ENCODE results near the gene SLC48A1. TPM values are rescaled to one million over a fixed set of nuclear protein-coding genes. Genes with fewer than 3 reads are reported as not detected.

SLC48A1 gene
- total RNA-seq: 15.9 and 23.2 TPM in 2 replicates

DNA sequence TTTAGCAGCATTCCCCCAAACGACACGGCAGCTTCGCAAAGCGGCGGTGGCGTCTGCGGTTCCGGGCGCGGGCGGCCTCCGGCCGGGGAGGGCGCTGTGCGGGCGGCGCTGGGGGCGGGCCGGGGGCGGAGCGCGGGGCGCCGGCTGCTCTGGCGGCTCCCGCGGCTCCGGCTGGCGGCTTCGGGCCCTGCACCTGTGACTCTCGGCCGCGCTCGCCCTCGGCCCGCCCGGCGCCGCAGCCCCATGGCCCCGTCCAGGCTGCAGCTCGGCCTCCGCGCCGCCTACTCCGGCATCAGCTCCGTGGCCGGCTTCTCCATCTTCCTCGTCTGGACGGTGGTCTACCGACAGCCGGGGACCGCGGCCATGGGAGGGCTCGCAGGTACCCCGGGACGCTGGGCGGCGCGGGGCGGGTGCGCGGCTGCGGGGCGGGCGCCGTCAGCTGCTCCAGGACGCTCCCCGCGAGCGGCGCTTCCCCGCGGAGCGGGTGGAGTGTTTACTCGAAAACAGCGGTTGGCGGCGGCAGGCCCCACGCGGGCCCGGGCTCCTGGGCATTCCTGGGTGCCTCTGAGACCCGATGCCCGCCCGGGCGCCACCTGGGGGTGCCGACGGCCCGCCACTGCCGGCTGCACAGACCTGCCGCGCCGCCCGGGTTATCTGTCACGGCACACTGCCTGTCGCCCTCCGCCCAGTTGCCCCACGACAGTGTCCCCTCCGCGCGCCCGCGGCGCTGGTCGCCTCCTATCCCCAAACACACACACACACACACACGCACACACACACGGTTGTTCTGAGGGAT lies at the start of gene SLC48A1:
SLC48A1 (plus strand) TSS at position 177 of the 796 bp plus-strand sequence; CDS start at position 244, 67 bp downstream.

DNA sequence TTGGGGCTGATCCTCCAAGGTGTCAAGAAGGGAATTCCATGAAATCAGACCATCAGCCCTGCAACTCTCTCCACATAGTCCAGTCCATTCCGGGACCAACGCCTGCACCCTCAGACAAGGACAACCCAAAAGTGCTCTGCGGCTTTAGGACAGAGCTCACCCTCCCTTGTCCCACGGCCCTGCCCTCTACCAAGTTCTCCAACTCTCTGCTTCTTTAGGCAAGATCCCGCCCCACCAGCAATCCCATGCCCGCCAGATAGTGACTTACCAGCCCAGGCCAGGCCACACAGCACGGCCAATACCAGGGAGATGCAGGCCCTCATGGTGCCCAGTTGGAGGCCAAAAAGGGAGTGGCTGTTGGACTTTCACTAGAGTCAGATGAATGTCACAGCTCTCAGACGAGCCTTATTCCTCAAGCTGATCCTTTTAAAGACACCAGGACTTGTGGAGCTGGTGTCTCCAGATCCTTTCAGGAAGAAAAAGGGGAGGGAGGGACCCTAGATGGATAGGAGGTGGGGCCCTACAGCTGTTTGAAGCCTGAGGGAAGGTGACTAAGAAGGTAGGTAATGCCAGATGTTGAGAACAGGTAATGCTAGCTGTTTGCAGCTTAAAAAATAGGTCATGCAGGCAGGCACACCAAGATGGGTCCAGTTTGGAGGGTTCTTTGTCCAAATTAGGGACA lies 47.8 kb upstream of the SLC48A1 start, which contains the start of gene ENDOU:
ENDOU (minus strand) TSS at position 400 of the 682 bp plus-strand sequence; CDS start at position 323, 77 bp downstream.

DNA sequence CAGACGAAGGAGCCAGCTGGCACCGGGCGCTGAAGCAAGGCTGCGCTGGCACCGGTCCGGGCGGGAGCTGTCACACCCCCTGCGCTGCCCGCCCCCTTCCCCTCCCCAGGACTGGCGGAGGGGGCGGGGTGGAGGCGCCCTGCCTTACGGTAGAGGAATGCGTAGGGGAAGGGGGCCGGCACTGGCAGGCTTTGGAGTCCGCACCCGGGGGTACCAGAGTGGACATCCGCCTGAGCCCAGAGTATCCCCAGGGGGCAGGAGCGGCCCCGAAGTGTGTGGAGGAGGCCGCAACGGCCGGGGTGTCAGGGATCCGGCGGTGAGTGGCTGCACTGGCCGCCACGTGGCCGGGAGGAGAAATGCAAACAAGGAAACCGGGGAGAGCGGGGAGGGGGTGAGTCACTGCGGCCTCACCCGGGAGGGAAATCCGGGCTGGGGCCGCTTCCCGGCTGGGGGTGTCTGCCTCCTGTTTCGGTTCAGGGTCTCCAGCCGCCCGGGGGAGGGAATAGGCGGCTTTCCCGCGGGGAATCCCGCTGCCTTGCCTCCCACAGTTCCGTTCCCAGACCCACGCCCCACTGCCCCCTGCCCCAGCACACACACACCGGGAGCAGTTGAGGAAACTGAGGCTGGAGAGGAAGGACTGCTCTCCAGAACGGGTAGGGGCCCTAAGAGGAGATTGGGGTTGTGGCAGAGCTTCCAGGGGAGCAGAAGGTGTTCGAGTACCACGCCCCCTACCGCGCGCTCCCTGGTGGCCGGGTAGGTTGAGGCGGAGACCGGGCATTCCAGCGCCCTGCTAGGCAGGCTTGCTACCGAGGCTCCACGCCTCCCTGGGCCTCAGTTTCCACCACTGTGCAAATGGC lies 14.0 kb upstream of the SLC48A1 start, which contains the start of gene RAPGEF3:
RAPGEF3 (minus strand) TSS at position 47 of the 857 bp plus-strand sequence. CDS start 324 bp downstream, outside the sequence.

DNA sequence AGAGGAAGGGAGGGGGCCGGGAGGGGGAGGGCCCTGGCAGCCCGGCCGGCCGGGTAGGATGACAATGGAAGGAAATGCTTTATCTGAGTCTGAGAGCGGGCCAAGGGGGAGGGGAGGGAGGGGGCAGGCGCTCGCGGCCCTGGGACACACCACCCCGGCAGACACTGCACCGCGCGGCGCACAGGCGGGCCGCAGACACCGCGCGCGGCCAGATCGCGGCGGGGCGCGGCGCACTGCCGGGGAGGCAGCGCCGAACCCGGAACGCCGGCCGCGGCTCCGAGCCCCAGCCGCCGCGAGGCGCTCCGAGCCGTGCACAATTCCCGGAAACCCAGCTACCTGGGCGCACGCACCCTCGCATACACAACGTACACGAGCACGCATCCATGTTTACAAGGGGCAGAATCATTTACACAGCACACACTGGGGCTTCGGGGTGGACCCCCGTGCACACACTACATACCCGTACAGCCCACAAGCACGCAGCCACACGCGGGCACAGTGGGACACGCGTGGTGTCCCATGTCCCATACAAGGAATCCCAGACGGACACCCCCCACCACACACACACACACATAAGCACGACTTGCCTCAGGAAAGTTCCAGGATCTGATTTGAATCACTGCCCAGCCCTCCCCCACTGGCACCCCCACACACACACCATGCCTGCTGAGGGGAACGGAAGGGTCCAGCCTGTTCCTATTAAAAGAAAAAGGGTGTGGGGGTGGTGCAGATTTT lies 47.0 kb downstream of the SLC48A1 start, which contains the start of gene HDAC7:
HDAC7 (minus strand) TSS at position 8 of the 735 bp plus-strand sequence. CDS start 118 bp downstream, outside the sequence.

Other genes starting within 250 kb of the SLC48A1 start
- gene RPAP3, start 67.2 kb upstream of the SLC48A1 start, total RNA-seq: 10.5 and 12.6 TPM in 2 replicates
- not detected in 2 replicates for gene ENDOU, start 47.7 kb upstream of the SLC48A1 start, total RNA-seq
- gene RAPGEF3, start 14.4 kb upstream of the SLC48A1 start, total RNA-seq: 1.5 and 4.8 TPM in 2 replicates
- 93.9 and 110 TPM in 2 replicates for gene HDAC7, start 46.7 kb downstream of the SLC48A1 start, total RNA-seq
- gene VDR, start 131.8 kb downstream of the SLC48A1 start, total RNA-seq: 6.4 and 9.1 TPM in 2 replicates
- 19.7 and 20.9 TPM in 2 replicates for gene TMEM106C, start 190.4 kb downstream of the SLC48A1 start, total RNA-seq
- gene COL2A1, start 231.2 kb downstream of the SLC48A1 start, total RNA-seq: under 0.01 TPM in 1 of 2 replicates, not detected in the other